Measurements from ENCODE around the gene SCGB2B2.

- TF ChIP-seq YY1 (IDR thresholded peaks at IDR 0.05; ENCODE audit: low read depth) = no peak
- TF ChIP-seq, protein P1, sequence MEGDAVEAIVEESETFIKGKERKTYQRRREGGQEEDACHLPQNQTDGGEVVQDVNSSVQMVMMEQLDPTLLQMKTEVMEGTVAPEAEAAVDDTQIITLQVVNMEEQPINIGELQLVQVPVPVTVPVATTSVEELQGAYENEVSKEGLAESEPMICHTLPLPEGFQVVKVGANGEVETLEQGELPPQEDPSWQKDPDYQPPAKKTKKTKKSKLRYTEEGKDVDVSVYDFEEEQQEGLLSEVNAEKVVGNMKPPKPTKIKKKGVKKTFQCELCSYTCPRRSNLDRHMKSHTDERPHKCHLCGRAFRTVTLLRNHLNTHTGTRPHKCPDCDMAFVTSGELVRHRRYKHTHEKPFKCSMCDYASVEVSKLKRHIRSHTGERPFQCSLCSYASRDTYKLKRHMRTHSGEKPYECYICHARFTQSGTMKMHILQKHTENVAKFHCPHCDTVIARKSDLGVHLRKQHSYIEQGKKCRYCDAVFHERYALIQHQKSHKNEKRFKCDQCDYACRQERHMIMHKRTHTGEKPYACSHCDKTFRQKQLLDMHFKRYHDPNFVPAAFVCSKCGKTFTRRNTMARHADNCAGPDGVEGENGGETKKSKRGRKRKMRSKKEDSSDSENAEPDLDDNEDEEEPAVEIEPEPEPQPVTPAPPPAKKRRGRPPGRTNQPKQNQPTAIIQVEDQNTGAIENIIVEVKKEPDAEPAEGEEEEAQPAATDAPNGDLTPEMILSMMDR (IDR thresholded peaks at IDR 0.05) = no peak
- no peak for TF ChIP-seq GABPA (IDR thresholded peaks at IDR 0.05; ENCODE audit: low read depth)
- TF ChIP-seq, protein P2, sequence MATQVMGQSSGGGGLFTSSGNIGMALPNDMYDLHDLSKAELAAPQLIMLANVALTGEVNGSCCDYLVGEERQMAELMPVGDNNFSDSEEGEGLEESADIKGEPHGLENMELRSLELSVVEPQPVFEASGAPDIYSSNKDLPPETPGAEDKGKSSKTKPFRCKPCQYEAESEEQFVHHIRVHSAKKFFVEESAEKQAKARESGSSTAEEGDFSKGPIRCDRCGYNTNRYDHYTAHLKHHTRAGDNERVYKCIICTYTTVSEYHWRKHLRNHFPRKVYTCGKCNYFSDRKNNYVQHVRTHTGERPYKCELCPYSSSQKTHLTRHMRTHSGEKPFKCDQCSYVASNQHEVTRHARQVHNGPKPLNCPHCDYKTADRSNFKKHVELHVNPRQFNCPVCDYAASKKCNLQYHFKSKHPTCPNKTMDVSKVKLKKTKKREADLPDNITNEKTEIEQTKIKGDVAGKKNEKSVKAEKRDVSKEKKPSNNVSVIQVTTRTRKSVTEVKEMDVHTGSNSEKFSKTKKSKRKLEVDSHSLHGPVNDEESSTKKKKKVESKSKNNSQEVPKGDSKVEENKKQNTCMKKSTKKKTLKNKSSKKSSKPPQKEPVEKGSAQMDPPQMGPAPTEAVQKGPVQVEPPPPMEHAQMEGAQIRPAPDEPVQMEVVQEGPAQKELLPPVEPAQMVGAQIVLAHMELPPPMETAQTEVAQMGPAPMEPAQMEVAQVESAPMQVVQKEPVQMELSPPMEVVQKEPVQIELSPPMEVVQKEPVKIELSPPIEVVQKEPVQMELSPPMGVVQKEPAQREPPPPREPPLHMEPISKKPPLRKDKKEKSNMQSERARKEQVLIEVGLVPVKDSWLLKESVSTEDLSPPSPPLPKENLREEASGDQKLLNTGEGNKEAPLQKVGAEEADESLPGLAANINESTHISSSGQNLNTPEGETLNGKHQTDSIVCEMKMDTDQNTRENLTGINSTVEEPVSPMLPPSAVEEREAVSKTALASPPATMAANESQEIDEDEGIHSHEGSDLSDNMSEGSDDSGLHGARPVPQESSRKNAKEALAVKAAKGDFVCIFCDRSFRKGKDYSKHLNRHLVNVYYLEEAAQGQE (IDR thresholded peaks at IDR 0.05; ENCODE audit: low read depth, low read length) = no peak
- no peak for TF ChIP-seq EZH2phosphoT487 (IDR thresholded peaks at IDR 0.05; ENCODE audit: borderline replicate concordance, low read depth)
- TF ChIP-seq RAD21 (IDR thresholded peaks at IDR 0.05; ENCODE audit: low read length) = no peak
- no peak for TF ChIP-seq POLR2AphosphoS5 (IDR thresholded peaks at IDR 0.05; ENCODE audit: low read depth, low read length)
- no peak for TF ChIP-seq JUND (IDR thresholded peaks at IDR 0.05)
- TF ChIP-seq SIN3A (IDR thresholded peaks at IDR 0.05; ENCODE audit: borderline replicate concordance, low read depth, low read length) = no peak
Measured at GRCh38 chr19:34654796-34655195, 22.2 kb downstream of the SCGB2B2 start.

All from SK-N-SH (cell line).